ENCODE measurements around the gene FAM168B.

The FAM168B gene

GRCh38 chr2:131006561-131006960 lies 86.7 kb downstream of the FAM168B start:
- no peak for ATAC-seq
- no peak overlapping the region for H3K27ac Mint-ChIP-seq

GRCh38 chr2:131005216-131005935 lies 87.9 kb downstream of the FAM168B start:
- Mint-ChIP-seq H3K4me1 (peaks cover 17% of the 10 kb centered on the region), H3K27me3 (no peaks in the 10 kb centered on the region), H3K4me3 (no peak overlapping the region), H3K27ac (no peak overlapping the region), H3K9me3 (peaks cover 9 to 12% of the 10 kb centered on the region in 2 donors)
- DNase-seq: no peak
- ATAC-seq: peak; percentile 49

More at GRCh38 chr2:131006561-131006960, 86.7 kb downstream of the FAM168B start:
- peaks cover 4% of the 10 kb centered on the region for H3K27me3 Mint-ChIP-seq
- no peak overlapping the region for H3K4me3 Mint-ChIP-seq
- DNase-seq: no peak
- H3K9me3 Mint-ChIP-seq: peaks cover 9 to 12% of the 10 kb centered on the region in 2 donors
- peaks cover 29% of the 10 kb centered on the region for H3K4me1 Mint-ChIP-seq

GRCh38 chr2:131004446-131005209 lies 88.6 kb downstream of the FAM168B start:
- Mint-ChIP-seq H3K9me3 (peaks cover 6 to 9% of the 10 kb centered on the region in 2 donors), H3K27ac (no peak overlapping the region), H3K27me3 (no peaks in the 10 kb centered on the region), H3K4me3 (no peak overlapping the region), H3K4me1 (peaks cover 10% of the 10 kb centered on the region)
- DNase-seq (no peak), ATAC-seq (peak; percentile 28)

GRCh38 chr2:130998561-130998960 lies 94.7 kb downstream of the FAM168B start:
- Mint-ChIP-seq H3K9me3 (no peaks in the 10 kb centered on the region), H3K27me3 (no peaks in the 10 kb centered on the region), H3K4me1 (no peaks in the 10 kb centered on the region), H3K4me3 (no peak overlapping the region), H3K27ac (no peak overlapping the region)
- ATAC-seq: no peak
- DNase-seq: no peak
